GM12878 (cell line): Measurements from ENCODE around the gene HLTF. TPM values are rescaled to one million over a fixed set of nuclear protein-coding genes. Genes with fewer than 3 reads are reported as not detected.

Experiments
- ATAC-seq: fragments of 200-7000 bp; cut with Tn5 transposase; 3 replicates; pipeline ENCODE4 v1.9.1; 2020; ENCODE audit warnings: mild to moderate bottlenecking, moderate library complexity
- BruUV-seq: library from RNA; stranded (reverse); fragments of 400-500 nt; replicated peaks from 2 replicates; lab custom pipeline; 2021; lab: Mats Ljungman, UMichigan
- CTCF ChIA-PET: fragments of 300-600 bp; sonication (Branson Sonifier 250); formaldehyde crosslinking; extraction: SDS; loops from one replicate; lab custom pipeline; 2021; ENCODE audit warnings: inconsistent platforms; lab: Yijun Ruan, JAX
- POLR2A ChIA-PET: fragments of 350-600 bp; formaldehyde crosslinking; extraction: SDS; loops from one replicate; lab custom pipeline; 2021; ENCODE audit warnings: inconsistent platforms; lab: Charles Lee
- RAD21 ChIA-PET: fragments of 300-600 bp; sonication (Branson Sonifier 250); formaldehyde crosslinking; loops from one replicate; lab custom pipeline; 2023; ENCODE audit warnings: antibody characterized with exemption; ENCODE audit not compliant: unreplicated experiment; lab: Charles Lee
- SMC1A ChIA-PET: fragments of 300-600 bp; sonication (Branson Sonifier 250); formaldehyde crosslinking; loops from one replicate; lab custom pipeline; 2023; ENCODE audit not compliant: unreplicated experiment, uncharacterized antibody; lab: Charles Lee
- DNase-seq: peaks from one replicate; pipeline ENCODE4 v3.0.0-alpha.2; 2011; ENCODE audit warnings: low read depth, low spot score
- FAIRE-seq: peaks from 3 replicates; lab custom pipeline; 2011; peaks lifted over from hg19 to GRCh38; lab: Jason Lieb, UNC
- H2AFZ ChIP-seq: 2 replicates; pipeline ENCODE4 v1.6.0; 2011; ENCODE audit warnings: low read depth, low read length, control low read depth; ENCODE audit not compliant: control insufficient read depth
- H3K27ac ChIP-seq: 2 replicates; pipeline ENCODE4 v1.5.1; 2011; ENCODE audit warnings: control low read depth; ENCODE audit not compliant: control insufficient read depth, insufficient read depth
- H3K27me3 ChIP-seq, 2 experiments: replicated peaks in 1 of 2; 2 replicates each; pipeline versions ENCODE4 v1.6.0 to v1.6.1; 2011; ENCODE audit warnings: low read length in 1 of 2; ENCODE audit not compliant: control insufficient read depth in 2 of 2, insufficient read depth in 2 of 2
- H3K36me3 ChIP-seq, 2 experiments: 2 replicates each; pipeline ENCODE4 v1.5.1; 2011; ENCODE audit warnings: low read length in 1 of 2; ENCODE audit not compliant: control insufficient read depth in 2 of 2, insufficient read depth in 2 of 2
- H3K4me1 ChIP-seq: 2 replicates; pipeline ENCODE4 v1.6.1; 2011; ENCODE audit warnings: mild to moderate bottlenecking, low read length, moderate library complexity, mixed read lengths; ENCODE audit not compliant: control insufficient read depth, insufficient read depth
- H3K4me2 ChIP-seq: 2 replicates; pipeline ENCODE4 v1.6.0; 2011; ENCODE audit warnings: control low read depth; ENCODE audit not compliant: control insufficient read depth, insufficient read depth
- H3K4me3 ChIP-seq: fragments of 200-600 bp; sonication (generic); 2 replicates; pipeline ENCODE4 v1.5.1; 2016
- H3K79me2 ChIP-seq: 2 replicates; pipeline ENCODE4 v1.6.0; 2011; ENCODE audit warnings: low read length; ENCODE audit not compliant: control insufficient read depth, insufficient read depth
- H3K9ac ChIP-seq: 2 replicates; pipeline ENCODE4 v1.8.0; 2011; ENCODE audit warnings: low read length, control low read depth, mixed read lengths; ENCODE audit not compliant: control insufficient read depth, insufficient read depth
- H3K9me3 ChIP-seq: replicated peaks from 3 replicates; pipeline ENCODE4 v1.5.1; 2011; ENCODE audit warnings: mild to moderate bottlenecking, low read length; ENCODE audit not compliant: control insufficient read depth, insufficient read depth
- H4K20me1 ChIP-seq: 2 replicates; pipeline ENCODE4 v1.6.0; 2011; ENCODE audit not compliant: control insufficient read depth, insufficient read depth
- DPF2 ChIP-seq: fragments of 450-650 bp; IDR thresholded peaks from 2 replicates; pipeline ENCODE4 v1.6.1; 2017; ENCODE audit warnings: mild to moderate bottlenecking
- HCFC1 ChIP-seq: fragments of 150-350 bp; IDR thresholded peaks from 2 replicates; pipeline ENCODE4 v1.6.1; 2014; ENCODE audit warnings: low read length
- MTA3 ChIP-seq: IDR thresholded peaks from 2 replicates; pipeline ENCODE4 v1.6.1; 2012; ENCODE audit warnings: low read length, inconsistent platforms, borderline replicate concordance
- MYB ChIP-seq: fragments of 150-350 bp; IDR thresholded peaks from 2 replicates; pipeline ENCODE4 v1.6.1; 2014; ENCODE audit warnings: mild to moderate bottlenecking, low read depth, low read length, borderline replicate concordance
- MYC ChIP-seq: IDR thresholded peaks from 2 replicates; pipeline ENCODE4 v1.6.1; 2011; ENCODE audit warnings: mild to moderate bottlenecking, low read length, moderate library complexity, inconsistent platforms; ENCODE audit not compliant: insufficient read depth, insufficient replicate concordance, insufficient read length, severe bottlenecking
- NBN ChIP-seq: fragments of 450-650 bp; IDR thresholded peaks from 2 replicates; pipeline ENCODE4 v1.6.1; 2016
- NR2C2 ChIP-seq: IDR thresholded peaks from 2 replicates; pipeline ENCODE4 v1.6.1; 2011; ENCODE audit warnings: borderline replicate concordance, low read depth; ENCODE audit not compliant: control insufficient read depth, insufficient read length
- SMAD5 ChIP-seq: IDR thresholded peaks from 2 replicates; pipeline ENCODE4 v1.6.1; 2016; ENCODE audit warnings: antibody characterized with exemption, low read depth
- SREBF1 ChIP-seq: IDR thresholded peaks from 2 replicates; pipeline ENCODE4 v1.6.1; 2012; ENCODE audit warnings: mild to moderate bottlenecking, low read length
- SREBF2 ChIP-seq: IDR thresholded peaks from 2 replicates; pipeline ENCODE4 v1.6.1; 2012; ENCODE audit warnings: mild to moderate bottlenecking, low read length
- TAF1 ChIP-seq: IDR thresholded peaks from 2 replicates; pipeline ENCODE4 v1.6.1; 2011; ENCODE audit warnings: mild to moderate bottlenecking, low read depth, low read length, borderline replicate concordance
- TCF12 ChIP-seq: IDR thresholded peaks from 2 replicates; pipeline ENCODE4 v1.6.1; 2011; ENCODE audit warnings: low read depth, mild to moderate bottlenecking, low read length
- TCF3 ChIP-seq: IDR thresholded peaks from 2 replicates; pipeline ENCODE4 v1.6.1; 2012; ENCODE audit warnings: low read depth, mild to moderate bottlenecking, low read length, borderline replicate concordance; ENCODE audit not compliant: insufficient read depth
- ZBED1 ChIP-seq: IDR thresholded peaks from 2 replicates; pipeline ENCODE4 v1.6.1; 2016; ENCODE audit warnings: borderline replicate concordance
- WGBS: methylation state at CpG from one replicate; pipeline ENCODE4 v1.1.6; 2016; ENCODE audit warnings: low lambda C conversion rate; ENCODE audit not compliant: insufficient replicate concordance, insufficient coverage; ENCODE audit errors: missing lambda C conversion rate; 5-methylcytosine and 5-hydroxymethylcytosine counted together
- in situ Hi-C: fragments of 300-500 bp; cut with MboI; formaldehyde crosslinking; loops from 9 replicates; pipeline ENCODE4 v1.14.3; 2018; ENCODE audit warnings: mixed read lengths
- intact Hi-C: fragments of 100-400 bp; cut with micrococcal nuclease; formaldehyde crosslinking; loops from one replicate; pipeline ENCODE4 v1.14.2; 2022; ENCODE audit not compliant: unreplicated experiment
- polyA plus RNA-seq, 11 experiments: library from polyadenylated mRNA; depleted of rRNA in 4 of 11; unstranded in 6 of 11; stranded (reverse) in 5 of 11; fragments of >200 nt; fragmentation: Nextera tagmentation in 4 of 11; fragmentation: Illumina TruSeq in 1 of 11; extraction: Ambion mirVana in 4 of 11; extraction: Trizol in 1 of 11; gene quantifications; 1 replicate in 1 of 11; 2 replicates in 10 of 11; pipeline versions ENCODE4 v1.2.1 to v1.2.3, GENCODE V29; 2011 to 2016; ENCODE audit warnings: inconsistent platforms in 2 of 11, missing spikeins in 2 of 11, low read depth in 1 of 11
- total RNA-seq, 4 experiments: library from RNA; depleted of rRNA in 3 of 4; stranded (reverse); fragments of >200 nt in 3 of 4; fragmentation: Illumina TruSeq in 1 of 4; extraction: Trizol in 1 of 4; gene quantifications; 2 replicates each; pipeline versions ENCODE4 v1.2.1 to v1.2.3, GENCODE V29; 2013 to 2021
- TF ChIP-seq, protein P1 (sequence below): fragments of 450-650 bp; IDR thresholded peaks from 2 replicates; pipeline ENCODE4 v1.6.1; 2016; ENCODE audit warnings: mild to moderate bottlenecking

Gene HLTF
- total and polyA plus RNA-seq, 10 of the 15 experiments (the other 5 are each of a cell fraction or from before 2014, with no cell fraction given), result 13.7 to 50.4 (median 31.7) TPM

DNA sequence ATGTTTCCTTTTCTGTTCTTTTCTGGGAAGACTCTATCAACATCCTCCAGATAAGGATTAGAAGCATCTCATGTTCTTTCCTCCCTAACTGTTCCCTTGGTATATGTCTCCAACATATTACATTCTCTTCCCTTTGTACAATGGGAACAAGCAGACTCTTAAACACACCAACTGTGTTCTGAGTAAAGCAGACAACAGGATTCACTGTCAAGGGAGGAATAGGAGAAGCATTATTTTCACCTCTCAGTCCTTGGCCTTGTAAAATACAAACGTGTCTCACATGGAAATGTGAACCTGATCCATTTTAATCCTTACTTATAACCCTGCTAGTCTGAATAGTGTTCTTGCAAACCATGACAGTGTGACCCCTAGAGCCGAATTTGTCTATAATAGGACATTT, 75.4 kb downstream of the HLTF start:
- Histone ChIP-seq H3K4me1 (no peaks in the 10 kb centered on the region; the same call in 1 of the 2 replicates), H3K27ac (no peak overlapping the region), H3K4me3 (no peak overlapping the region), H2AFZ (no peak overlapping the region), H3K9me3 (no peaks in the 10 kb centered on the region), H3K9ac (no peak overlapping the region), H4K20me1 (no peaks in the 10 kb centered on the region), H3K4me2 (no peak overlapping the region), H3K27me3 (no peaks in the 10 kb centered on the region), H3K36me3 (peaks cover 5 to 22% of the 10 kb centered on the region in 2 experiments; a peak in 3 of 4 replicates), H3K79me2 (no peaks in the 10 kb centered on the region)
- BruUV-seq, result no TSS peak
- ChIA-PET SMC1A (no interaction called here), CTCF (no interaction called here), POLR2A (no interaction called here), RAD21 (no interaction called here)
- WGBS, result 73% methylated on average over 2 of the region's 2 CpGs
- no peak for TF ChIP-seq HCFC1
- no peak for TF ChIP-seq MTA3
- no peak for TF ChIP-seq TAF1
- TF ChIP-seq NBN, result no peak
- no peak for TF ChIP-seq TCF3
- no peak for TF ChIP-seq NR2C2
- no peak for TF ChIP-seq MYC
- TF ChIP-seq DPF2, result no peak
- no peak for TF ChIP-seq SREBF2
- TF ChIP-seq TCF12, result no peak
- no peak for TF ChIP-seq SREBF1
- no peak for TF ChIP-seq MYB
- TF ChIP-seq SMAD5, result no peak
- TF ChIP-seq, protein P1, sequence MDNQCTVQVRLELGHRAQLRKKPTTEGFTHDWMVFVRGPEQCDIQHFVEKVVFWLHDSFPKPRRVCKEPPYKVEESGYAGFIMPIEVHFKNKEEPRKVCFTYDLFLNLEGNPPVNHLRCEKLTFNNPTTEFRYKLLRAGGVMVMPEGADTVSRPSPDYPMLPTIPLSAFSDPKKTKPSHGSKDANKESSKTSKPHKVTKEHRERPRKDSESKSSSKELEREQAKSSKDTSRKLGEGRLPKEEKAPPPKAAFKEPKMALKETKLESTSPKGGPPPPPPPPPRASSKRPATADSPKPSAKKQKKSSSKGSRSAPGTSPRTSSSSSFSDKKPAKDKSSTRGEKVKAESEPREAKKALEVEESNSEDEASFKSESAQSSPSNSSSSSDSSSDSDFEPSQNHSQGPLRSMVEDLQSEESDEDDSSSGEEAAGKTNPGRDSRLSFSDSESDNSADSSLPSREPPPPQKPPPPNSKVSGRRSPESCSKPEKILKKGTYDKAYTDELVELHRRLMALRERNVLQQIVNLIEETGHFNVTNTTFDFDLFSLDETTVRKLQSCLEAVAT, result no peak
- no peak for TF ChIP-seq ZBED1
- no peak for FAIRE-seq
- in situ Hi-C loops, result no loop called here
- no peak for DNase-seq
- ATAC-seq, result no peak
- intact Hi-C loops, result no loop called here
